Stimulated activated CD4-positive, alpha-beta T cell treated with anti-CD3 and anti-CD28 coated beads, Interleukin-12 subunit alpha, Interleukin-12 subunit beta, amount 100 ng/mL, for 24 hours (primary cell): ENCODE results near the gene FCHSD1.

ENCODE experiments used
- DNase-seq, 2 experiments: peaks; one replicate each; pipeline ENCODE4 v3.0.0-alpha.2; 2020; ENCODE audit warnings: low read depth in 2 of 2

FCHSD1 gene

GRCh38 chr5:141641634-141642267 is 9.5 kb downstream of the FCHSD1 start:
- no peak for DNase-seq

GRCh38 chr5:141640698-141641097 is 10.5 kb downstream of the FCHSD1 start:
- DNase-seq: no peak

- no peak for DNase-seq
Observed at GRCh38 chr5:141640051-141640415, 11.2 kb downstream of the FCHSD1 start.

DNA sequence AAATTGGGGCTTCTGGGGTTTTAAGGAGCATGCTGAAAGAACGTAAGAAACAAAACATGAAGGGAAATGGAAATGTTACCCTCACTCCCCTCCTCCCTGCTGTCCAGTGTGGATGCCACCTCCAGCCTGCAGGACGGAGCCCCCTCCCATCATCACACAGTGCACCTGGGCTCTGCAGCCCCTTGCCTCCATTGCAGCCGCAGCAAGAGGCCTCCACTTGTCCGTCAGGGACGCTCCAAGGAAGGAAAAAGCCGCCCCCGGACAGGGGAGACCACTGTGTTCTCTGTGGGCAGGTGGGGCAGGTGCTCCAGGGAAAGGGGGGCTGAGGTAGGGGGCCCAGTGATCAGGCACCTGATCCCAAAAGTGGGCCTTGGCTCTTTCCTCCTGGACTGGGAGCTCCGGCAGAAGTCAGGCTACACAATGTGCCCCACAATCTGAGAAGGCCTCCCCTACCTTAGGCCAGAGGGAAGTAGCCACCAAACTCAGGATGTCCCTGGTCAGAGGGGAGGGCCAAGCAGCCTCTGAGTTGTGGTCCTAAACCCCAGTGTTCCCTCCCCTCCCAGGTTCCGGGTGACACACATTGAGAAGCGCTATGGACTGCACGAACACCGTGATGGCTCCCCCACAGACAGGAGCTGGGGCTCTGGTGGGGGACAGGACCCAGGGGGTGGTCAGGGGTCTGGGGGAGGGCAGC is 11.7 kb downstream of the FCHSD1 start:
- no peak for DNase-seq

- no peak for DNase-seq
Observed at GRCh38 chr5:141638771-141639170, 12.4 kb downstream of the FCHSD1 start.

DNA sequence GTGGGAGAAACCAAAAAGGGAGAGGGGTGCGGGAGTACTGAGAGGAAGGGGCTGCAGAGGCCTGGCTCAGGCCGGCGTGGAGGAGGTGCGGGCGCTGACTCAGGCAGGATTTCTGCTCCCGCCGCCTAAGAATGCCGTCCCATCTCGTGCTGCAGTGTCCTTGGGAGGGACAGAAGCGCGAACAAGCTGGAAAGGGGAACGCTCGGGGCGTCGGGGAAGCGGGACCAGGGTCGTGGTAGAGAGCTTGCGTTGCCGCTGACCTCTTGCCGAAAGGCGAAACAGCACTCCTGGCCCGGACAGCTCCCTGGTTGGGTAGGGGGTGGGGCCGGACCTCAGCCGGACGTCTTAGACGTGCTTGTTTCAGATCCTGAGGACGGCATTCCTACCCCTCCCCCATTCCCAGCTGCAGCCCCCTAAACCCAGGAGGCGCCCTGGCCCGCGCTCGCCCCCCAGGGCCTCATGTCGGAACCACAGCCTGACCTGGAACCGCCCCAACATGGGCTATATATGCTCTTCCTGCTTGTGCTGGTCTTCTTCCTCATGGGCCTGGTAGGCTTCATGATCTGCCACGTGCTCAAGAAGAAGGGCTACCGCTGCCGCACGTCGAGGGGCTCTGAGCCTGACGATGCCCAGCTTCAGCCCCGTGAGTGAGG is 13.3 kb downstream of the FCHSD1 start:
- peak; percentile 20 to 31 for DNase-seq

GRCh38 chr5:141637123-141637766 is 14.0 kb downstream of the FCHSD1 start:
- DNase-seq: peak; percentile 32 to 45

DNA sequence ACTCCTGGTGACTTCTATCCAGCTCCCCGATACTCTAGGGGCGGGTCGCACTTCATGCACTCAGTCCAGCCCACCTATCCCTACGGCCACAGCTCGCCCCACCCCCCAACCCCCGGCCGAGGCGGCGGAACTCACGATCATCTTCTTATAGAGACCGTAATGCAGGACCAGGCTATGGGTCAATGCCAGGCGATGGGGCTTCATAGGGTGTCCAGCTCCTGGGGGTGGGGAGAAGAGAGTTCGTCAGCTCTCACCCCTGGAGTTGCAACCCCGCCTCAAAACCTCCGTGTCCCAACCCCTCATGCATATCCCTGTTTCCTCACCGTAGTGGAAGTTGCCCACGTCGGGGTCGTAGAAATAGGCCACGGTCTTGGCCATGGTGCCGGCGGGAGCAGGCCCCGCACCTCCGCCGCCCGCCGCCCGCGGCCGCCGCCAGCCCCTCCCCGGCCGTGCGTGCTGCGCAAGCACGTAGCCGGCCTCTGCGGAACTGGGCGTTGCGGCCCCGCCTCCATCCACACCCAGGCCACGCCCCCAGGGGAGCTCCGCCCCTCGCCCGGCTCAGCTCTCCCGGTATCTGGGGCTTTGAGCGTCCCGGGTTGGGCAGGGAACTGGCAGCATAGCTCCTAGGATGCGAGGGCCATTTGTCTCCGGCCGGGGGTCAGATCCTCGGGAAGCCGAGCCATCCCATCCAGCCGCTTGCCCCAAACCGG is 14.7 kb downstream of the FCHSD1 start, which contains the start of the genes HDAC3 and RELL2:
HDAC3 (minus strand) TSS at position 437 of the 710 bp plus-strand sequence; CDS start at position 378, 59 bp downstream.
RELL2 (plus strand) TSS at position 585 of the 710 bp plus-strand sequence. CDS start 1,229 bp downstream, outside the sequence.
- peak; percentile 86 to 93 for DNase-seq

DNA sequence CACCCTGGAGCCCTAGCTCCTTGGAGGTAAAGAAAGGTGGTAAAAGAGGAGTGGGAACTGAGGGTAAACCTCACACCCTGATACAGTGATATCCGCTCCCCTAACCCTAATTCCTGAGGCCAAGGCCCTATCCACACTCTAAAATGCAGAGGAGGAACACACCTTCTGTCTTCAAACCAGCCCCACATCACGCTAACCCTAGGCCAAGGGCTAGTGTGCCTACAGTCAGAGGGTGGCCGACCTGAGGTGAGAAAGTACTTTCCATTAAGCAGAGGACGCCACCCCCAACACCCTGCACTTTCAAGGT is 15.2 kb downstream of the FCHSD1 start:
- no peak for DNase-seq

GRCh38 chr5:141635646-141636045 is 15.6 kb downstream of the FCHSD1 start:
- no peak for DNase-seq

GRCh38 chr5:141634720-141635119 is 16.5 kb downstream of the FCHSD1 start:
- DNase-seq: no peak

GRCh38 chr5:141633871-141634561 is 17.2 kb downstream of the FCHSD1 start:
- DNase-seq: no peak

- no peak for DNase-seq
Observed at GRCh38 chr5:141632650-141633049, 18.6 kb downstream of the FCHSD1 start.

- no peak for DNase-seq
Observed at GRCh38 chr5:141630570-141631140, 20.6 kb downstream of the FCHSD1 start.

GRCh38 chr5:141628175-141628788 is 22.9 kb downstream of the FCHSD1 start:
- no peak for DNase-seq

DNA sequence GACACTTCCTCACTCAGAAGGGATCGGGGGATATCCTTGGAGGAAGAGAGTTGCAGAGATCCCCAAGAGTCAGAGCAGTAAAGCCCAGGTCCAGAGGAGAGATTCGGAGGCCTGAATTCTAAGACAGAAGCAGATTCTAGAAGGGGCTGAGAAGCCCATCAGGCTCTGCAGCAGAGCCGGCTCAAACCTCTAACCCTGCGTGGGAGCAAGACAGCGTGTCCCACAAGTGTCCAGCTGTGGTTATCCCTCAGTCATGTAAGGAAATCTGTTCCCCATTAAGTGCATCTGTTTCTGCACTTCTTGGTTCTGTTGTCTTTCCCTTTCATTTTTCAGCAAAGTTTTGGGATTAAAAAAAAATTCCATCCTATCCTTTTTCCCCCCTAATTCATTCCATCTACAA is 27.6 kb downstream of the FCHSD1 start:
- DNase-seq: no peak

- DNase-seq: no peak
Observed at GRCh38 chr5:141623186-141623585, 28.0 kb downstream of the FCHSD1 start.

GRCh38 chr5:141618804-141619554 is 32.2 kb downstream of the FCHSD1 start, which contains the start of gene DIAPH1:
TSS of gene DIAPH1 (minus strand) at chr5:141619000. CDS start at chr5:141618914, 86 bp downstream.
- peak; percentile 98 to 99 for DNase-seq

GRCh38 chr5:141618030-141618803 is 33.0 kb downstream of the FCHSD1 start:
- DNase-seq: peak; percentile 39 to 66
